ENCODE measurements around the gene SRF.
"Not testable (repeated sequence)": the region's sequence is repeated elsewhere in the genome, so short reads cannot be mapped to it uniquely, and the experiment has no call there.

SRF gene

DNA sequence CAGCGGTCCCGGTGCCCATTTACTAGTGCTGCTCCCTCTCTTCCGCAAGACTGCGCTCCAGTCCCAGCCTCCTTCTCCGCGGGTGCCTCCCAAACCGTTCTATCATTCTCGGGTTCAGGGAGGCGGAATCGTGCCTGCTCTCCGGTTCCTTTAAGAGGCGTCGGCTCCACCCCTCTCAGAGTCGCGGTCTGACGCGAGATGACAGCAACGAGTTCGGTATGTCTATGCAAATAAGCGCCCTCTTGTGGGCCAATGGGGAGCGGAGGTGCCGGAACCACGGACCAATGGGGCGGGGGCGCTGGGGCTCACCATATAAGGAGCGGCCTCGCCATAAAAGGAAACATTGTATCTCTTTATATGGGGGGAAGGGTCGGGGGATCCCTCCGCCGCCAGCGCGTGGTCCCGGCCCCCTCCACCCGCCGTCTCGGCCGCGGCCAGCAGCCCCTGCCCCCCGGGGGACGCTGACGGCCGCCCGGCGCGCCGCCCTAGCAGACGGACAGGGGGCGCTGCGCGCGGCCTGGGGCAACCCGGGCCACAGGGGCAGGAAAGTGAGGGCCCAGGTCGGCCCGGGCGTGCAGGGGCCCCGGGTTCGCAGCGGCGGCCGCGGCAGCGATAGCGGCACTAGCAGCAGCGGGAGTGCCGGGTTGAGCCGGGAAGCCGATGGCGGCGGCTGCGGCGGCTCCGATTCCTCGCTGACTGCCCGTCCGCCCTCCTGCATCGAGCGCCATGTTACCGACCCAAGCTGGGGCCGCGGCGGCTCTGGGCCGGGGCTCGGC lies at the start of gene SRF:
Gene SRF (plus strand): TSS at position 339 of the 776 bp plus-strand sequence. CDS start 388 bp downstream, at position 727.
- DNase-seq (ENCODE audit: low read depth in 2 of 2): peak; percentile 96 to 97

- no peak for DNase-seq (ENCODE audit: low read depth in 2 of 2)
These were observed 48.9 kb upstream of the SRF start for GRCh38 chr6:43122146-43122545.

GRCh38 chr6:43123461-43124314 lies 47.4 kb upstream of the SRF start:
- DNase-seq (ENCODE audit: low read depth in 2 of 2): no peak

DNA sequence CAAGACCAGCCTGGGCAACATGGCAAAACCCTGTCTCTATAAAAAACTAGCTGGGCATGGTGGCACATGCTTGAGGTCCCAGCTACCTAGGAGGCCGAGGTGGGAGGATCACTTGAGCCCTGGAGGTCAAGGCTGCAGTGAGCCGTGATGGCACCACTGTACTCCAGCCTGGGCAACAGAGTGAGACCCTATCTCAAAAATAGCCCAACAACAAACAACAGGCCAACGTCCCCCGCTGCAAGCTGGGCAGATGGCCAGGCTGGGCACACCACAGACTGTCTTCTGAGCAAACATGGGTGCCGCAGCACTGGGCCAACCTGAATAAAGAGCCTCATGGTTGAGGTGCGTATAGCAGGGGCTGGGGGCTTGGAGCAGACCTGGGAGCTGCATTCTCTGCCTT lies 46.6 kb upstream of the SRF start:
- no peak for DNase-seq (ENCODE audit: low read depth in 2 of 2)

GRCh38 chr6:43125119-43125518 lies 46.0 kb upstream of the SRF start:
- DNase-seq (ENCODE audit: low read depth in 2 of 2): no peak

DNA sequence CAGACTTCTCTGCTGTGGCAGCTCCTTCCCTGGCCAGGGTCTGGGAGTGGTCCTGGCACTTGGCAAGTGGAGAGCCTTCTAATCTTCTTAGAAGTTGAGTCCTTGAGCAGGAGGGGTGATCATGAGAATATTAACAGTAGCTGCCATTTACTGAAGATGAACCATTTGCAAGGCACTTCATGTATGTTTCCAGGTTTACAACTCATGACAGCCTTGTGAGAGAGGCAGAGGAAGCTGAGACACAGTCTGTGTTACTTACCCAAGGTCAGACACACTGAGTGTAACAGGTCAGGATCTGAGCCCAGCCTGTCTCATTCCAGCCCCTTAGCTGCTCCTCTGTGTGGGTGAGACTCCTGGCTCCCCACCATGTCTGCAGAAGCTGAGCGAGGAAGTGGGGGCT lies 45.5 kb upstream of the SRF start:
- DNase-seq (ENCODE audit: low read depth in 2 of 2): no peak

DNA sequence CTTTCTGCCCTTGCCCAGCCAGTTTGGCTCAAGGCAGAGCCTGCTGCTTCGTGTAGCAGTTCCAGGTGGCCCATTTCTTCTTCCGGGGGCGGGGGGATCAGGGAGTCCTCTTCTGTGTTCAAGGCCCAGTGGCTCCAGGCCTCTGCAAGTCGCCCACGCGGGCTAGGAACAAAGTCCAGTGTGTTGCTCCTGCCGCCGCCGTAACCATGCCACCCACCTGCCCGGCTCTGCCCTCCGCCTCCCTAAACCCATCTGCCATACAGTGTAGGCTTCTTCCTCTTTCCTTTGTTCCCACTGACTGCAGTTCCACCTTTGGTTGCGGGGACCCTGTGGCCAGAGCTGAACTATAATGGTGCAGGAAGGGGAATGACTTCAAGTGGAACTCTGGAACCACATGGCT lies 43.9 kb upstream of the SRF start:
- DNase-seq (ENCODE audit: low read depth in 2 of 2): no peak

- DNase-seq (ENCODE audit: low read depth in 2 of 2): no peak
These were observed 43.2 kb upstream of the SRF start for GRCh38 chr6:43127877-43128276.

- DNase-seq (ENCODE audit: low read depth in 2 of 2): no peak
These were observed 42.1 kb upstream of the SRF start for GRCh38 chr6:43128926-43129325.

- no peak for DNase-seq (ENCODE audit: low read depth in 2 of 2)
These were observed 41.5 kb upstream of the SRF start for GRCh38 chr6:43129434-43130194.

- DNase-seq (ENCODE audit: low read depth in 2 of 2): no peak
These were observed 40.6 kb upstream of the SRF start for GRCh38 chr6:43130429-43130828.

- DNase-seq (ENCODE audit: low read depth in 2 of 2): not testable (repeated sequence)
These were observed 39.7 kb upstream of the SRF start for GRCh38 chr6:43131379-43131778.

GRCh38 chr6:43138267-43138666 lies 32.8 kb upstream of the SRF start:
- no peak for DNase-seq (ENCODE audit: low read depth in 2 of 2)

GRCh38 chr6:43139973-43140372 lies 31.1 kb upstream of the SRF start:
- not testable (repeated sequence) for DNase-seq (ENCODE audit: low read depth in 2 of 2)

DNA sequence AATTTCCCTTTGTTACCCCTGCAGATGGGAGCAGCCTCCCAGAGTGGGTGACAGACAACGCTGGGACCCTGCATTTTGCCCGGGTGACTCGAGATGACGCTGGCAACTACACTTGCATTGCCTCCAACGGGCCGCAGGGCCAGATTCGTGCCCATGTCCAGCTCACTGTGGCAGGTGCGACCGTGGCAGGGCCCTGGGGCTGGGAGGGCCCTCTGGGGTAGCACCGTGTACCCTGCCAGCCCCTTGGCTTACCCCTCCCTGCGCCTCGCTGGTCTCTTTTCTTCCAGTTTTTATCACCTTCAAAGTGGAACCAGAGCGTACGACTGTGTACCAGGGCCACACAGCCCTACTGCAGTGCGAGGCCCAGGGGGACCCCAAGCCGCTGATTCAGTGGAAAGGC lies 29.4 kb upstream of the SRF start:
- no peak for DNase-seq (ENCODE audit: low read depth in 2 of 2)

DNA sequence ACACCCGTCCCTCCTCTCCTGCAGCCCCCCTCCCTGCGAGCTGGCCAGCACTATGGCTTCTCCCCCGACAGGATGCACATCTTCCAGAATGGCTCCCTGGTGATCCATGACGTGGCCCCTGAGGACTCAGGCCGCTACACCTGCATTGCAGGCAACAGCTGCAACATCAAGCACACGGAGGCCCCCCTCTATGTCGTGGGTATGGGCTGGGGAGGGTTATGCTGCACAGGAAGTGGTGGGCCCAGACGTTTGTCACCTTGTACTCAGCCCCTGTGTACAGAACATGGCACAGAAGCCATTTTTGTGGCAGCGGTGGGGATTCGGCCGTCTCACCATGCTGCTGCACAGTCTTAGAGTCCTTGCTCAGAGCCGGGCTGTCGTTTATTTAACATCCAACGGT lies 29.0 kb upstream of the SRF start:
- no peak for DNase-seq (ENCODE audit: low read depth in 2 of 2)

- peak; percentile 42 to 50 for DNase-seq (ENCODE audit: low read depth in 2 of 2)
These were observed 27.6 kb upstream of the SRF start for GRCh38 chr6:43143235-43144128.

GRCh38 chr6:43144879-43145278 lies 26.2 kb upstream of the SRF start:
- no peak for DNase-seq (ENCODE audit: low read depth in 2 of 2)

- DNase-seq (ENCODE audit: low read depth in 2 of 2): no peak
These were observed 24.8 kb upstream of the SRF start for GRCh38 chr6:43146261-43146660.

DNA sequence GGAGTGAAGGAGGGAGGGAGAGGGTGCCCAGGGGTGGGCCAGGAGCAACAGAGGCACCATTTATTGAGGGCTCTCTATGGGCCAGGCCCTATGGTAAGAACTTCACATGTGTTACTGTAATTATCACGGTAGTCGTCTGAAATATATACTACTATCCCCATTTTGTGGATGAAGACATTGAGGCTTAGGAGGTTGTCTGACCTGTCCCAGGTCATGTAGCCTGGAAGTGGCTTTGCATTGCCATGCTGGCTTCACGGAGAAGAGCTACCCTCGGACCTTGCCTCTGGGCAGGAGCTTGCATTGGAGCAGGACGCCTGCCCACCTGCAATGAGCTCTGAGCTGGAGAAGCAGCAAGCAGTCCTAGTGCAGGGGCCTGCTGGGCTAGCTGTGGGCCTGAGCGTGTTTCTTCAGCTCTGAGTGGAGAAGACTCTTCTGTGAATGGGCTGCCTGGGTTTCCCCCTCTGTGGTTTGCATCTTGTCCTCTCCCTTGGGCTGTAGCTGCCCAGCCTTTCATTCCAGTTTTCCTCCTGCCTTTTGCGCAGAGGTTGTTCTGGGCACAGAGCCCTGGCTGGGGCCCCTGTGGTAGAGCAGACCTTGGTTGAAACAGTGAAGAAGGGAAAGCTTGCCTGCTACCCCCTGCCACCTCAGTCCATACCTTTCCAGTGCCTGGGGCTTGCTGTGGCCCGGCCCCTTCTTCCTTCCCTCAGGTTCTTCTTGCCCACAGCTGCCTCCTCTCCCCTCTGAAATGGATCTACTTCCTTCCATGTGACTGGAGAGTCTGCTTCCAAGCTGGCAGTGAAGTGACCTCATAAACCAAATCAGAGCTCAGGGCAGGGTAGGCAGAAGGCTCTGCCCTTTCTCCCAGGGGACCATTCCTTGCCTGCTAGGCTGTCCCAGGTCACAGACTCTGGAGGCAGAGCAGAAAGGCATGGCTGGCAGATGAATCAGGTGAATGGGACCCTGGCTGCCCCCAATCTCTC lies 24.1 kb upstream of the SRF start:
- DNase-seq (ENCODE audit: low read depth in 2 of 2): no peak

Measured in stimulated activated CD4-positive, alpha-beta T cell treated with anti-CD3 and anti-CD28 coated beads, Interleukin-1b, Interleukin-23, amount 100 ng/mL, for 1 hour (primary cell).